Spleen (tissue), 7 donors: ENCODE data around the gene MAP3K6.

ENCODE experiments used
- CTCF ChIP-seq, 11 experiments: fragments of 200-600 bp in 7 of 11; fragments of 450-650 bp in 4 of 11; sonication (generic) in 4 of 11; IDR thresholded peaks in 8 of 11; conservative IDR thresholded peaks in 3 of 11; 1 replicate in 7 of 11; 2 replicates in 4 of 11; pipeline versions ENCODE4 v1.4.0 to v1.8.0; 2016 to 2021; ENCODE audit warnings: antibody characterized with exemption in 11 of 11, inconsistent platforms in 4 of 11, mild to moderate bottlenecking in 1 of 11
- POLR2AphosphoS5 ChIP-seq, 3 donors: sonication (generic); formaldehyde crosslinking; IDR thresholded peaks; one replicate each; pipeline ENCODE4 v1.5.1; 2017; ENCODE audit warnings: antibody characterized with exemption in 3 of 3
- donor health status: DM: no; HTN: no; CAD: no; lungs with moderate emphysema.
- donor health status: DM: no; HTN: no; CAD: no.
- donor health status: DM: no; HTN: no; CAD: no.

DNA sequence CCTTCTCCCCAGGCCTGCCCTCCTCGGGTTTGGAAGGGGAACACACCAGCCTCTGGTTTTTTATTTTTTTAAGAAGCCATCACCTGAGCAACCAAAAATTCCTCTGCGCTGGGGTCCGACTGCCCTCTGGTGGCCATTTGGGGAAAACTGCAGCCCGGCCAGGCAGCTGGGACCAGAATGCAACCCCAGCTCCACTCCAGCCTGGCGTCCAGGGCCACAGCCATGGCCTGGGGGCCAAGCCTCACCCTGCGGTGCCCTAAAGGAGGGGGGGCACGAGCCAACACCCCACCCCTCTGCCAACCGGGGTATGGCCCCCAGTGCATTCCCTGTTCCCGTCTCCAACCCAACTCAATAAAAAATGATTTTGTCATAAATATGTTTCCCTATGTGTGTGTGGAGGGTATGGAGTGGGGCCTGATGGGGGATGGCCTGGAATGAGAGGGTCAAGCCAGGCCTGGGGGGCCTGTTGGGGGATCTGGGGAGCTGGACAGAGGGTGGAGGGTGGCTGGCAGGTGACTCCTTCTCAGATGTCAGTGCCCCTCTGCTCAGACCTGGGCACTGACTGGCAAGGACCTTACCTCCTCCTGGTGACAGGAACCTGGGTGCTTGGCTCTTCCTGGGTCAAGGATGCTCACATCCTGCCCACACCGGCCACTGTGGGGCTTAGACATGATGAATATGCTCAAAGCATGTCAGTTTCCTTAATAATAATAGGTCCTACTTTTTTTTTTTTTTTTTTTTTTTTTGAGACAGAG, 28.9 kb upstream of the MAP3K6 start:
- TF ChIP-seq POLR2AphosphoS5 (IDR thresholded peaks at IDR 0.05) (peak; percentile 51 to 77 (median 53)), CTCF (IDR thresholded peaks at IDR 0.05 in 8 of 11, conservative IDR thresholded peaks at IDR 0.05 in 3 of 11) (peak; percentile 88 to 98 (median 96))
